Dermis lymphatic vessel endothelial cell (primary cell): ENCODE results near the gene PFDN6. TPM values are rescaled to one million over a fixed set of nuclear protein-coding genes. Genes with fewer than 3 reads are reported as not detected.

Source experiments
- total RNA-seq: library from RNA; depleted of rRNA; stranded (reverse); fragments of >200 nt; gene quantifications from 2 replicates; pipeline ENCODE4 v1.2.1, GENCODE V29; 2014

The PFDN6 gene
- 26.5 and 30.2 TPM in 2 replicates for total RNA-seq

GRCh38 chr6:33288921-33289783 is at the start of gene PFDN6, which contains the start of gene WDR46:
TSS of gene PFDN6 (plus strand) at chr6:33289601. CDS start at chr6:33289857, 256 bp downstream.
TSS of gene WDR46 (minus strand) at chr6:33289239. CDS start at chr6:33289170, 69 bp downstream.

DNA sequence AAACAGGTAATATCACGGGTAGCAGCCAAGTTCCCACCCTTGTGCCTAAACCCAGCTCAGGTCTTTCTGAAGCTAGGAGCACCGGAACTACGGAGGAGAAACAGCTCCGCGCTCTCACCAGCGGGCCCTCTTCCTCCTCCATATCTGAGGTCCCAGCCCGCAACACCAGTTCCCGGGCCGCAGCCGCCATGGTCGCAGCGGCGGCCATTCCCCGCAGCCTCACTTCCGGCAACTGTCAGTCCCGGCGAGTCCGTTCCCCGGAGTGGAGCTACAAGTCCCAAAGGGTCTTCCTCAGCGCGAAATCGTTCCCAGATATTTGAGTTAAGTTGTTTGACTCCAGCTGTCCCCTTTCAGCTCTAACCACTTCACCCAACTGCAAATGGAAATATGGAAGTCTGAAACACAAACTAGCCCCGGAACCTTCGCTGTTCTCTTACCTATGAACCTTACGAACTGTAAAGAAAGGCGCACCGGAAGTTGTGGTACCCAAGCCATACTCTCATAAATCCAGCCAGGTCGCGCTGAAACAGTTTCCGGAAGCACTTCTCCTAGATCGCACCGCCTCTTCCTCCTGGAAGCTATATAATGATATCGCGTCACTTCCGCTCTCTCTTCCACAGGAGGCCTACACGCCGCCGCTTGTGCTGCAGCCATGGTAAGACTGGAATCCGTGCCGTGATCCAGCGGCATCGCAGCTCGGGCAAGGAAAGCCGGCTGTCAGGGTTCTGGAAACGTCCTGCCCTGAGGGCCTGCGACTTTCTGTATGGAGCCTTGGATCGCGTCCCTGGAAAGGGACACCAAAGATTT is 17.7 kb upstream of the PFDN6 start, which contains the start of the genes RPS18 and VPS52:
Gene RPS18, plus strand, starts transcription at position 608 of the 807 bp plus-strand sequence. Its CDS starts 45 bp downstream, at position 653.
Gene VPS52, minus strand, starts transcription at position 409 of the 807 bp plus-strand sequence. Its CDS starts 201 bp downstream, at position 208.

GRCh38 chr6:33276864-33277662 is 12.3 kb upstream of the PFDN6 start, which contains the start of gene B3GALT4:
TSS of gene B3GALT4 (plus strand) at chr6:33277123. CDS start at chr6:33277420, 297 bp downstream.

GRCh38 chr6:33298773-33299236 is 9.4 kb downstream of the PFDN6 start, which contains the start of gene RGL2:
TSS of gene RGL2 (minus strand) at chr6:33298942. CDS start at chr6:33298610, 332 bp downstream.

DNA sequence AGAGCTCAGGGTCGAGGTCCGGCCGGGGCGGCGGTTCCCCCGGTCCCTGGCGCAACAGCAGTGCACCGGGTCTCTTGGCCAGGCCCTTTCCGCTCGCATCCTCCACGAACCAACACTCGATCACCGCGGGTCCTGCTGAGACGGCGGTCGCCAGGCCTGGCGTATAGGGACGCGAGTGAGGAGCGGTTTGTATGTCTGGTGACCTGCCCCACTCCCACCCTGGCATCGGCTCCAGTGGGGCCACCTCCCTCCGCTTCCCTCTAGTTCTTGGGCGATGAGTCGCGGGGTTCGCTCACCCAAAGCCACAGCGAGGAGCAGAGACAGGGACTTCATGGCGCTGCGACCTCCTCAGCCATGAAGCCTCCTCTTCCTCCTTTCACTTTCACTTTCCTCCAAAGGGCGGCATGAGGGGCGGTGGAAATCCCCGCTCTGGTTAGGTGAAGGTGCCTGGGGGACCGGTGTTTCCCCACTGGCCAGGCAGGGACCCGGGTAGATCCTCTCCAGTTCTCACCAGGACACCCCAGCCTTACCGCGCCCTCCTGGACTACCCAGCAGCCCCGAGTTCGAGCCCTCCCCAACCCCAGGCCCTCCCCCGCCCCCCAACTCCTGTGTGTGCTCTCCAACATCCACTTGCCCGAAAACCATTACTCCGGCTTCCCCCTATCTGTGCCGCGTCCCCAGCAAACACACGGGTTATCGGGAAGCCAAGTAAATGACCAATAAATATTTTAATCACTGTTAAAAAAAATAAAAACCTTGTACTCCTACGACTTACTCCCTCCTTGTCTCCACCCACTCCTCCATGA is 24.5 kb downstream of the PFDN6 start, which contains the start of gene TAPBP:
Gene TAPBP, minus strand, starts transcription at position 370 of the 806 bp plus-strand sequence. Its CDS starts 37 bp downstream, at position 333.

DNA sequence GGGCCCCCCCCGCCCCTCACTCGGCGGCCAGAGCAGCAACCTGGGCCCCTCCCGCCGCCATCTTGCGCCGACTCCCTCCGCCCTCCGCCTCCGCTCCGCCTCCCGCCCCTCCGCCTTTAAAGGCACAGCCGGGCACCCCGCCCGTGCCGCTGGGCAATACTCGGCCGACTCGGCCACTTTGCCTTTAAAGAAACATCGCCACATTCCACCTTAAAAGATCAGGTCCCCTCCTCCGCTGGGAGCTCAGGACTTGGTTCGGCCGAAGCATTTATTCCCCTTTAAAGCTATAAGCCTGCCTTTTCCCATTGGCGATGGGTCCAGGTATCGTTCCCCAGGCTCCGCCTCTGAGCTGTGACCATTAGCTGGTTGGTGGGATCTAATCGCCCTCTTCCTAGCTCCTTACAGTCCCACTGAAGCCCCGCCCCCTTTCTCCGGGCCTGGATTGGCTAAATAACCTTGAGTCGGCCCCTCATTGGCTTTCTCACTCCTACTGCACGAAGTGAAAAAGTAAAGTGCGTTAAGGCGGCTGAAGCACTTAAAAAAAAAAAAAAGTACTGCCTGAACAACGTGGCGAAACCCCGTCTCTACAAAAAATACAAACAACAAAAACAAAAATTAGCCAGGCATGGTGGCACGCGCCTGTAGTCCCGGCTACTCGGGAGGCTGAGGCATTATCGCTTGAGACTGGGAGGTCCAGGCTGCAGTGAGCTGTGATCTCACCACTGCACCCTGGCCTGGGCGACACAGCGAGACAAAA is 28.4 kb downstream of the PFDN6 start, which contains the start of gene ZBTB22:
Gene ZBTB22, minus strand, starts transcription at position 76 of the 757 bp plus-strand sequence. CDS start 828 bp downstream, outside the sequence.

Other genes with a start within 250 kb of the PFDN6 start
- gene HLA-DPA1, start 216.0 kb upstream of the PFDN6 start, total RNA-seq, result 4.6 and 6.9 TPM in 2 replicates
- 10.0 and 16.6 TPM in 2 replicates for gene HLA-DPB1, start 213.6 kb upstream of the PFDN6 start, total RNA-seq
- 0.26 and 0.33 TPM in 2 replicates for gene COL11A2, start 97.1 kb upstream of the PFDN6 start, total RNA-seq
- gene RXRB, start 88.9 kb upstream of the PFDN6 start, total RNA-seq, result 19.8 and 24.4 TPM in 2 replicates
- gene SLC39A7, start 88.7 kb upstream of the PFDN6 start, total RNA-seq, result 86.5 and 115 TPM in 2 replicates
- gene HSD17B8, start 84.9 kb upstream of the PFDN6 start, total RNA-seq, result 8.2 and 9.4 TPM in 2 replicates
- gene RING1, start 81.1 kb upstream of the PFDN6 start, total RNA-seq, result 24.7 and 25.6 TPM in 2 replicates
- 29.3 and 30.0 TPM in 2 replicates for gene VPS52, start 17.7 kb upstream of the PFDN6 start, total RNA-seq
- 4,072 and 4,082 TPM in 2 replicates for gene RPS18, start 17.5 kb upstream of the PFDN6 start, total RNA-seq
- gene B3GALT4, start 12.5 kb upstream of the PFDN6 start, total RNA-seq, result 4.3 and 10.0 TPM in 2 replicates
- 61.7 and 63.3 TPM in 2 replicates for gene WDR46, start 362 bp upstream of the PFDN6 start, total RNA-seq
- 55.5 and 57.6 TPM in 2 replicates for gene RGL2, start 9.3 kb downstream of the PFDN6 start, total RNA-seq
- gene TAPBP, start 24.5 kb downstream of the PFDN6 start, total RNA-seq, result 44.0 and 48.9 TPM in 2 replicates
- gene ZBTB22, start 28.1 kb downstream of the PFDN6 start, total RNA-seq, result 14.4 and 20.3 TPM in 2 replicates
- gene DAXX, start 33.4 kb downstream of the PFDN6 start, total RNA-seq, result 37.4 and 54.5 TPM in 2 replicates
- gene KIFC1, start 102.2 kb downstream of the PFDN6 start, total RNA-seq, result 3.1 and 3.8 TPM in 2 replicates
- 10.0 and 11.5 TPM in 2 replicates for gene PHF1, start 121.4 kb downstream of the PFDN6 start, total RNA-seq
- gene CUTA, start 128.5 kb downstream of the PFDN6 start, total RNA-seq, result 51.8 and 59.5 TPM in 2 replicates
- 1.7 and 2.9 TPM in 2 replicates for gene SYNGAP1, start 130.5 kb downstream of the PFDN6 start, total RNA-seq
- gene ZBTB9, start 165.0 kb downstream of the PFDN6 start, total RNA-seq, result 4.6 and 7.0 TPM in 2 replicates